Measurements from ENCODE around the gene MANBA.

GRCh38 chr4:102808009-102808408, 47.2 kb upstream of the MANBA start:
- TF ChIP-seq FOXP2 (optimal IDR thresholded peaks at IDR 0.05; ENCODE audit: borderline replicate concordance, extremely low read depth, extremely low read length, insufficient read depth) (no peak), SIN3A (IDR thresholded peaks at IDR 0.05; ENCODE audit: borderline replicate concordance, insufficient read depth, low read length) (no peak)

Data from PFSK-1 (cell line).